CD14-positive monocyte (primary cell): Measurements from ENCODE around the gene EDC4. TPM values are rescaled to one million over a fixed set of nuclear protein-coding genes. Genes with fewer than 3 reads are reported as not detected.

Experiments
- DNase-seq, 3 donors: peaks; one replicate each; pipeline ENCODE4 v3.0.0-alpha.2; 2011 to 2022
- H2AFZ ChIP-seq: 2 replicates; pipeline ENCODE4 v1.6.0; 2012; ENCODE audit warnings: mild to moderate bottlenecking, low read depth, low read length, inconsistent platforms; ENCODE audit not compliant: insufficient read depth, poor library complexity, severe bottlenecking
- H3K27ac ChIP-seq, 2 donors: 1 replicate in 1 of 2; 2 replicates in 1 of 2; pipeline ENCODE4 v1.5.1; 2012 to 2013; ENCODE audit warnings: low read length in 2 of 2, control low read depth in 1 of 2, inconsistent platforms in 1 of 2, low read depth in 1 of 2, mild to moderate bottlenecking in 1 of 2
- H3K27me3 ChIP-seq, 2 donors: one replicate each; pipeline versions ENCODE4 v1.6.0 to v1.6.1; 2011 to 2013; ENCODE audit warnings: low read length in 2 of 2; ENCODE audit not compliant: control insufficient read depth in 2 of 2, insufficient read depth in 2 of 2
- H3K36me3 ChIP-seq, 2 donors: replicated peaks in 1 of 2; 1 replicate in 1 of 2; 2 replicates in 1 of 2; pipeline versions ENCODE4 v1.5.1 to v1.6.1; 2012 to 2013; ENCODE audit warnings: low read length in 2 of 2, control low read depth in 1 of 2, inconsistent platforms in 1 of 2, mild to moderate bottlenecking in 1 of 2; ENCODE audit not compliant: insufficient read depth in 2 of 2, control insufficient read depth in 1 of 2
- H3K4me1 ChIP-seq, 2 donors: 1 replicate in 1 of 2; 2 replicates in 1 of 2; pipeline versions ENCODE4 v1.5.1 to v1.6.1; 2012 to 2013; ENCODE audit warnings: low read length in 2 of 2, control low read depth in 1 of 2, inconsistent platforms in 1 of 2, mild to moderate bottlenecking in 1 of 2, moderate library complexity in 1 of 2; ENCODE audit not compliant: insufficient read depth in 2 of 2, control insufficient read depth in 1 of 2
- H3K4me2 ChIP-seq: replicated peaks from 2 replicates; pipeline ENCODE3; 2012; ENCODE audit warnings: low read length, moderate library complexity, mild to moderate bottlenecking; ENCODE audit not compliant: poor library complexity, severe bottlenecking; ENCODE audit errors: extremely low read depth
- H3K4me3 ChIP-seq, 3 experiments: fragments of 200-600 bp in 1 of 3; sonication (generic) in 1 of 3; replicated peaks in 1 of 3; 1 replicate in 2 of 3; 2 replicates in 1 of 3; pipeline ENCODE4 v1.5.1; 2011 to 2013; ENCODE audit warnings: low read length in 3 of 3, mild to moderate bottlenecking in 3 of 3, control low read depth in 2 of 3, low read depth in 2 of 3, inconsistent platforms in 1 of 3, moderate library complexity in 1 of 3
- H3K79me2 ChIP-seq: 2 replicates; pipeline ENCODE4 v1.6.0; 2012; ENCODE audit warnings: mild to moderate bottlenecking, control low read depth, inconsistent platforms, low read length, moderate library complexity; ENCODE audit not compliant: insufficient read depth
- H3K9ac ChIP-seq: 2 replicates; pipeline ENCODE4 v1.6.0; 2017; ENCODE audit warnings: low read length, mild to moderate bottlenecking; ENCODE audit not compliant: insufficient read depth, poor library complexity, severe bottlenecking
- H3K9me3 ChIP-seq, 2 donors: replicated peaks in 1 of 2; 1 replicate in 1 of 2; 2 replicates in 1 of 2; pipeline versions ENCODE4 v1.5.1 to v1.6.1; 2012 to 2013; ENCODE audit warnings: low read length in 2 of 2, control low read depth in 1 of 2; ENCODE audit not compliant: control insufficient read depth in 1 of 2, insufficient read depth in 1 of 2
- H4K20me1 ChIP-seq: 2 replicates; pipeline ENCODE4 v1.6.0; 2012; ENCODE audit warnings: mild to moderate bottlenecking, low read length, control low read depth, moderate library complexity; ENCODE audit not compliant: insufficient read depth
- H3K27ac Mint-ChIP-seq, 7 donors: one replicate each; pipeline ENCODE4 v1.8.0; 2020; ENCODE audit warnings: mild to moderate bottlenecking in 7 of 7, mixed read lengths in 7 of 7, moderate library complexity in 6 of 7, inconsistent platforms in 2 of 7
- H3K27me3 Mint-ChIP-seq, 3 donors: one replicate each; pipeline ENCODE4 v1.8.0; 2021 to 2022; ENCODE audit warnings: low read depth in 3 of 3, mild to moderate bottlenecking in 3 of 3, mixed read lengths in 3 of 3, moderate library complexity in 3 of 3, inconsistent platforms in 1 of 3
- H3K36me3 Mint-ChIP-seq, 2 donors: one replicate each; pipeline ENCODE4 v1.8.0; 2020; ENCODE audit warnings: mixed read lengths in 2 of 2, inconsistent platforms in 1 of 2, mild to moderate bottlenecking in 1 of 2
- H3K4me1 Mint-ChIP-seq: one replicate; pipeline ENCODE4 v1.8.0; 2020; ENCODE audit warnings: mild to moderate bottlenecking, mixed read lengths
- H3K4me3 Mint-ChIP-seq, 2 donors: one replicate each; pipeline ENCODE4 v1.8.0; 2020; ENCODE audit warnings: mild to moderate bottlenecking in 2 of 2, mixed read lengths in 2 of 2, moderate library complexity in 1 of 2
- H3K9me3 Mint-ChIP-seq, 7 donors: one replicate each; pipeline ENCODE4 v1.8.0; 2020 to 2022; ENCODE audit warnings: mixed read lengths in 7 of 7, mild to moderate bottlenecking in 6 of 7, moderate library complexity in 6 of 7, inconsistent platforms in 2 of 7
- CTCF ChIP-seq: fragments of 200-600 bp; IDR thresholded peaks from one replicate; pipeline ENCODE4 v1.8.0; 2022; ENCODE audit warnings: antibody characterized with exemption, mild to moderate bottlenecking
- WGBS: methylation state at CpG from one replicate; pipeline ENCODE4 v1.1.5; 2013; ENCODE audit warnings: missing lambda C conversion rate; ENCODE audit not compliant: insufficient coverage; 5-methylcytosine and 5-hydroxymethylcytosine counted together
- intact Hi-C, 2 donors: fragments of 100-400 bp; cut with micrococcal nuclease; formaldehyde crosslinking; loops; one replicate each; pipeline versions ENCODE4 v1.15.0 to v1.15.1; 2023
- polyA plus RNA-seq, 3 donors: library from polyadenylated mRNA; depleted of rRNA in 1 of 3; unstranded in 2 of 3; stranded (reverse) in 1 of 3; fragments of 300-500 nt in 2 of 3; fragments of >200 nt in 1 of 3; fragmentation: Illumina TruSeq in 2 of 3; gene quantifications; 1 replicate in 2 of 3; 2 replicates in 1 of 3; pipeline ENCODE4 v1.2.3, GENCODE V29; 2012 to 2021

EDC4 gene
- polyA plus RNA-seq, 3 donors = 13.7 to 84.9 (median 18.2) TPM

DNA sequence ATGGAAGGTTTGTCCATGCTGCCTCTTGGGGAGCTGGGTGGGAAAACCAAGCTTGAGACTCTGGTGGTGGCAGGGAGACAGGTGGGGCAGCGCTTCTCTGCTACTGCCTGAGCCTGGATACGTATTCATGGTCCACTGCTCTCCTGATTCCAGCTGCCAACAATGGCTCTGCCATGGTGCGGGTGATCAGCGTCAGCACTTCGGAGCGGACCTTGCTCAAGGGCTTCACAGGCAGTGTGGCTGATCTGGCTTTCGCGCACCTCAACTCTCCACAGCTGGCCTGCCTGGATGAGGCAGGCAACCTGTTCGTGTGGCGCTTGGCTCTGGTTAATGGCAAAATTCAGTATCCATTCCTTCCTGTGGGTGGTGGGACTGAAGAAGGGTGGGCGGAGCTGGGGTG lies 4.2 kb downstream of the EDC4 start:
- Mint-ChIP-seq H3K27ac (peak overlapping the region in 3 of 7 donors; percentile 21 to 81 (median 34)), H3K9me3 (no peaks in the 10 kb centered on the region), H3K27me3 (peaks cover 0 to 2% (median 0%) of the 10 kb centered on the region in 3 donors), H3K4me1 (peaks cover 29% of the 10 kb centered on the region), H3K4me3 (no peak overlapping the region), H3K36me3 (peaks cover 63 to 70% of the 10 kb centered on the region in 2 donors)
- Histone ChIP-seq H3K9me3 (no peaks in the 10 kb centered on the region), H3K27ac (no peak overlapping the region), H3K9ac (no peak overlapping the region), H3K4me2 (no peak overlapping the region), H3K27me3 (no peaks in the 10 kb centered on the region), H3K79me2 (peaks cover 39% of the 10 kb centered on the region), H4K20me1 (peaks cover 39% of the 10 kb centered on the region), H3K36me3 (peaks cover 65 to 70% of the 10 kb centered on the region in 2 donors), H3K4me1 (peaks cover 22 to 26% of the 10 kb centered on the region in 2 donors), H2AFZ (no peak overlapping the region), H3K4me3 (no peak overlapping the region)
- DNase-seq = no peak
- TF ChIP-seq CTCF = no peak
- intact Hi-C loops = loop anchor here in 1 of 2 donors (10.0 kb wide), 1 partner anchor 58 kb away; the partner anchor contains the start of genes CTRL and PSMB10
- 98% methylated on average over 6 of the region's 11 CpGs for WGBS

DNA sequence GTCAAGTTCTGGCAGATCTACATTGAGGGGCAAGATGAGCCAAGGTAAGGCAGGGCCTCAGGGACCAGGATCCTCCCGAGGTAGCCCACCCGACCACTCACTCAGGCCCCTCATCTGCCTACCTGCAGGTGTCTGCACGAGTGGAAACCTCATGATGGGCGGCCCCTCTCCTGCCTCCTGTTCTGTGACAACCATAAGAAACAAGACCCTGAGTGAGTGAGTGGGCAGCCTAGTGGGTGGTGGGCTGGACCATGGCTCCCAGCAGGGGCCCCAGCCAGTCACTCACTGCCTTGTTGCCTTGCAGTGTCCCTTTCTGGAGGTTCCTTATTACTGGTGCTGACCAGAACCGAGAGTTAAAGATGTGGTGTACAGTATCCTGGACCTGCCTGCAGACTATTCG lies 5.4 kb downstream of the EDC4 start:
- no peak overlapping the region for H3K4me3 Mint-ChIP-seq
- H3K9me3 Mint-ChIP-seq = no peaks in the 10 kb centered on the region
- H3K27me3 Mint-ChIP-seq = peaks cover 0 to 2% (median 0%) of the 10 kb centered on the region in 3 donors
- peaks cover 36% of the 10 kb centered on the region for H3K79me2 ChIP-seq
- peaks cover 74 to 82% of the 10 kb centered on the region in 2 donors for H3K36me3 Mint-ChIP-seq
- peaks cover 15 to 18% of the 10 kb centered on the region in 2 donors for H3K4me1 ChIP-seq
- no peak overlapping the region for H3K4me3 ChIP-seq
- H3K9ac ChIP-seq = no peak overlapping the region
- DNase-seq = no peak
- no peaks in the 10 kb centered on the region for H3K27me3 ChIP-seq
- H3K27ac ChIP-seq = no peak overlapping the region
- peaks cover 23% of the 10 kb centered on the region for H3K4me1 Mint-ChIP-seq
- no peak for TF ChIP-seq CTCF
- H3K36me3 ChIP-seq = peaks cover 77 to 81% of the 10 kb centered on the region in 2 donors
- WGBS = 100% methylated on average over 1 of the region's 6 CpGs
- no peak overlapping the region for H2AFZ ChIP-seq
- H3K4me2 ChIP-seq = no peak overlapping the region
- peaks cover 39% of the 10 kb centered on the region for H4K20me1 ChIP-seq
- intact Hi-C loops = loop anchor here in 1 of 2 donors (10.0 kb wide), 1 partner anchor 57 kb away; the partner anchor contains the start of genes CTRL and PSMB10
- H3K27ac Mint-ChIP-seq = no peak overlapping the region
- no peaks in the 10 kb centered on the region for H3K9me3 ChIP-seq
